ENCODE measurements around the gene PPP1R1A. TPM values are rescaled to one million over a fixed set of nuclear protein-coding genes. Genes with fewer than 3 reads are reported as not detected.
A peak's percentile ranks its signal among the peaks of the same experiment; 100 is the strongest.

The PPP1R1A gene, protein sequence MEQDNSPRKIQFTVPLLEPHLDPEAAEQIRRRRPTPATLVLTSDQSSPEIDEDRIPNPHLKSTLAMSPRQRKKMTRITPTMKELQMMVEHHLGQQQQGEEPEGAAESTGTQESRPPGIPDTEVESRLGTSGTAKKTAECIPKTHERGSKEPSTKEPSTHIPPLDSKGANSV
- 100 to 1,000 TPM in 3 of 10 donors, 10 to 100 TPM in 7; 39.4 to 378 (median 56.5) TPM for total RNA-seq
- 100 to 1,000 TPM in 1 of 2 donors, 10 to 100 TPM in 1; 46.6 to 203 TPM for polyA plus RNA-seq
- long read RNA-seq, donor 1, transcript PPP1R1A-201 (7 exons, 1,826 nt), result major isoform, 321 of 382 reads
- long read RNA-seq, donor 1, partial matches to known transcripts, result 35 of 382 reads
- long read RNA-seq, donor 1, other reads (novel, unspliced or antisense), result 25 of 382 reads
- long read RNA-seq, donor 2, transcript PPP1R1A-201 (7 exons, 1,826 nt), result major isoform, 98 of 124 reads
- long read RNA-seq, donor 2, partial matches to known transcripts, result 15 of 124 reads
- long read RNA-seq, donor 2, other reads (novel, unspliced or antisense), result 11 of 124 reads
- long read RNA-seq, donor 3, transcript PPP1R1A-201 (7 exons, 1,826 nt), result major isoform, 23 of 34 reads
- long read RNA-seq, donor 3, partial matches to known transcripts, result 8 of 34 reads
- long read RNA-seq, donor 3, other reads (novel, unspliced or antisense), result 3 of 34 reads

DNA sequence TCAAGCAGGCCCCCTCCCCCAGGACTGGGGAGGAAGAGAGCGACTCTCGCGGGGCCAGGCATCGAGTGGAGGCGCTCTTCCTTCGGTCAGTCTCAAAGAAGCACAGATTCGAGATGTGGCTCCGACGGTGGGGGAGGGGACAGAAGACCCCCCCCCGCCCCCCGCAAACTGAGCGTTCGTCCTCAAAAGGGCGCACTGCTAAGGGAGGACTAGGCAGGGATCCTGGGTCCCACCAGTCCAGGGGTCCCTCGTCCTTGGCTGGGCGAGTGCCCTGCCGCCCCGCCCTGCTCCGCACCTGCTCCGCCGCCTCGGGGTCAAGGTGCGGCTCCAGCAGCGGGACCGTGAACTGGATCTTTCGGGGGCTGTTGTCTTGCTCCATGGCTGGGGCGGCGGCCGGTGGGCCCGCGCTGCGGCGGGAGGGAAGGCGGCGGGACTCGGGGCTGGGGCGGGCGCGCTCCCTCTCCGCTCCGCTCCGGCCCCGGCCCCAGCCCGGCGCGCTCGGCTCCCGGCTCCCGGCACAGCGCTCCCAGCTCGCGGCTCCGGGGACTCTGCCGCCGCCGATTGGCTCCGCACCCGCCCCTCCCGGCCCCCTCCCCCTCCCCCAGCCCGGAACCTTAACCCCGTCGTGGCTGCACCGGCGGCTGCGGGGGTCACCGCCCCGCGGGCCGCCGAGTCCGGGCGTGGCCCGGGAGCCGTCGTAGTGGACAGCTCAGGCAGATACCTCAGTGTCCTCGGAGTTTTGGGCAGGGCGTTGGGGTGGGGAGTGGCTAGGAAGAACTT is at the start of gene PPP1R1A:
Gene PPP1R1A (minus strand): TSS at position 550 of the 780 bp plus-strand sequence. CDS start 171 bp downstream, at position 379.
- Histone ChIP-seq H3K36me3 (no peaks in the 10 kb centered on the region), H3K4me3 (peak within 1 kb of the TSS; percentile 34 to 64 (median 60)), H3K9me3 (no peaks in the 10 kb centered on the region), H3K4me1 (peaks cover 0 to 42% (median 10%) of the 10 kb centered on the region in 9 donors), H3K27ac (peak within 1 kb of the TSS in 6 of 10 donors; percentile 1 to 65 (median 40)), H3K27me3 (peaks cover 0 to 76% (median 25%) of the 10 kb centered on the region in 7 donors)
- intact Hi-C loops (cut with DNase I), result loop anchor here in 1 of 10 donors (10.0 kb wide), 1 partner anchor 367 kb away; no protein-coding TSS in a partner anchor
- DNase-seq (peak; percentile 23 to 48), ATAC-seq (peak in 7 of 8 donors; percentile 17 to 66 (median 49))
- TF ChIP-seq, protein P1, sequence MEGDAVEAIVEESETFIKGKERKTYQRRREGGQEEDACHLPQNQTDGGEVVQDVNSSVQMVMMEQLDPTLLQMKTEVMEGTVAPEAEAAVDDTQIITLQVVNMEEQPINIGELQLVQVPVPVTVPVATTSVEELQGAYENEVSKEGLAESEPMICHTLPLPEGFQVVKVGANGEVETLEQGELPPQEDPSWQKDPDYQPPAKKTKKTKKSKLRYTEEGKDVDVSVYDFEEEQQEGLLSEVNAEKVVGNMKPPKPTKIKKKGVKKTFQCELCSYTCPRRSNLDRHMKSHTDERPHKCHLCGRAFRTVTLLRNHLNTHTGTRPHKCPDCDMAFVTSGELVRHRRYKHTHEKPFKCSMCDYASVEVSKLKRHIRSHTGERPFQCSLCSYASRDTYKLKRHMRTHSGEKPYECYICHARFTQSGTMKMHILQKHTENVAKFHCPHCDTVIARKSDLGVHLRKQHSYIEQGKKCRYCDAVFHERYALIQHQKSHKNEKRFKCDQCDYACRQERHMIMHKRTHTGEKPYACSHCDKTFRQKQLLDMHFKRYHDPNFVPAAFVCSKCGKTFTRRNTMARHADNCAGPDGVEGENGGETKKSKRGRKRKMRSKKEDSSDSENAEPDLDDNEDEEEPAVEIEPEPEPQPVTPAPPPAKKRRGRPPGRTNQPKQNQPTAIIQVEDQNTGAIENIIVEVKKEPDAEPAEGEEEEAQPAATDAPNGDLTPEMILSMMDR (IDR thresholded peaks at IDR 0.05), result no peak
- WGBS, 2 donors, result 1% methylated on average over 62 to 77 of the region's 77 CpGs

DNA sequence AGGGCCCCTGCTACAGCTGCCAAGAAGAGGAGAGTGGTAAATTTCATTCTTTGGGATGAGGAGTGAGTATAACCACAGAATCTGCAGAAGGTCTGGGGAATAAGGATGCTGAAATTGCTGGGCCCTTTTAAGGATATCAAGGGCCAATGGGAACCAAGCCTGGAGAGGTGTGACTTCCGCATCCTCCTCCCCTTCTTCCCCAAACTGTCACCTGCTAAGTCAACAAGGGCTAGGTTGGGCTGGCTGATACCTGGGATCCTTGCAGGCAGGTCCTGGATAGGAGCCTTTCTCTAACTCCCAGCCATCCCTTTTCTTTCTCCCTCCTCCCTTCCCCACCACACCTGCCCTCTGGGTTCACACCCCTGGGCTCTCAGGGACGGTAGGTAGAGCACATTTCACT is 46.3 kb upstream of the PPP1R1A start, which contains the start of gene LACRT:
Gene LACRT (minus strand): TSS at position 101 of the 400 bp plus-strand sequence. CDS start 54 bp downstream, at position 47.
- ATAC-seq (no peak), DNase-seq (no peak)
- 75% methylated on average over 2 of the region's 2 CpGs for WGBS, 2 donors
- H3K27ac ChIP-seq, result no peak within 1 kb of the TSS
- H3K9me3 ChIP-seq, result peaks cover 0 to 3% (median 0%) of the 10 kb centered on the region in 11 donors
- H3K4me3 ChIP-seq, result no peak within 1 kb of the TSS
- intact Hi-C loops (cut with DNase I), result no loop called here
- TF ChIP-seq, protein P1 (IDR thresholded peaks at IDR 0.05), result no peak
- peaks cover 0 to 24% (median 12%) of the 10 kb centered on the region in 7 donors for H3K27me3 ChIP-seq
- H3K4me1 ChIP-seq, result no peaks in the 10 kb centered on the region
- H3K36me3 ChIP-seq, result no peaks in the 10 kb centered on the region

DNA sequence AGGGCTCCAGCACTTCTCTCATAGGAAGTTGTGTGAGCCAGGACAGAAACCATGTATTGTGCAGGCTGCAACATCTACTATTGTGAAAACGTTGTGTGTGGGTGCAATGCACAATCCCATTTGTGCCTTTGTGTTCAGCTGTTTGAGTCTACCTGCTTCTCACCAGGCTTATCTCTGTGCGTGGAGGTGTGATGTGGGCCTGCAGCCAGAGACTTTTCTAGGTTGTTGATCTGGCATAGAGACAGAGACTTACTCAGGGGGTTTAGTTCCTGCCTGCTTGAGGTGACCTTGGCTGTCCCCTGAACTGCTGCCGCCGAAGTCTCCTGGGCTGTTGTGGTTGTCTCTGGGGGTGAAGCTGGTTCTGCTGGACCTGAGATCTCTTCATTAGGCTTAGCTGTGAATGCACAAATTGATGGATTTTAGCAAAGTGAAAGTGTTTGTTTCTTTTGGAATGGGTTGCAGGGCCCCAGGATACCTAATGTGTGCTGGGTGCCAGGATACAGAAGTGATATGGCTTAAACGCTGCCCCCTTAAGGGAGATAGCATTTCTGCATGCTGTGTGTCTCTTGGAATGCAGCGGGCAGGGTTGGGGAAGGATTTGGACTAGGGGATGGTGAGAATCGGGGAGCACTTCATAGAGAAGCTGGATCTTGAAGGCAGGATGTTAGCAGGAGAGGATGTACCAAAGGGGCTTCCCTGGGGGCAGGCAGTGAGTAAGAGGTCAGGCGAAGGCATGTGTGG is 43.7 kb upstream of the PPP1R1A start:
- Histone ChIP-seq H3K27ac (no peak overlapping the region), H3K27me3 (peaks cover 0 to 35% (median 17%) of the 10 kb centered on the region in 7 donors), H3K36me3 (no peaks in the 10 kb centered on the region), H3K4me3 (no peak overlapping the region), H3K4me1 (no peaks in the 10 kb centered on the region), H3K9me3 (peaks cover 0 to 9% (median 0%) of the 10 kb centered on the region in 11 donors)
- intact Hi-C loops (cut with DNase I), result no loop called here
- TF ChIP-seq, protein P1 (IDR thresholded peaks at IDR 0.05), result no peak
- WGBS, 2 donors, result 47 to 52% methylated on average over 8 of the region's 8 CpGs
- DNase-seq, result no peak
- ATAC-seq, result no peak
